H1 (cell line): ENCODE data around the gene ZDHHC20. TPM values are rescaled to one million over a fixed set of nuclear protein-coding genes. Genes with fewer than 3 reads are reported as not detected.

Experiments used
- CTCF ChIA-PET: fragments of 300-600 bp; sonication (Branson Sonifier 250); formaldehyde crosslinking; loops from one replicate; lab custom pipeline; 2021; ENCODE audit not compliant: partially characterized antibody; lab: Charles Lee
- POLR2A ChIA-PET: fragments of 300-600 bp; sonication (Branson Sonifier 250); formaldehyde crosslinking; loops from one replicate; lab custom pipeline; 2021; ENCODE audit warnings: inconsistent platforms; ENCODE audit not compliant: partially characterized antibody; lab: Charles Lee
- DNase-seq, 2 experiments: peaks; one replicate each; pipeline versions ENCODE4 v3.0.0 to v3.0.0-alpha.2; 2010 to 2022; ENCODE audit warnings: low spot score in 2 of 2, low read depth in 1 of 2, mixed read lengths in 1 of 2
- FAIRE-seq: peaks from 2 replicates; lab custom pipeline; 2011; peaks lifted over from hg19 to GRCh38; lab: Jason Lieb, UNC
- H2AFZ ChIP-seq: 2 replicates; pipeline ENCODE4 v1.8.1; 2012; ENCODE audit warnings: low read length, inconsistent platforms
- H2AK5ac ChIP-seq: 2 replicates; pipeline ENCODE4 v1.6.1; 2013; ENCODE audit warnings: low read depth, low read length
- H2BK120ac ChIP-seq: replicated peaks from 2 replicates; pipeline ENCODE3; 2013; ENCODE audit warnings: low read depth, low read length, inconsistent platforms
- H2BK12ac ChIP-seq: 2 replicates; pipeline ENCODE4 v1.6.1; 2013; ENCODE audit warnings: low read depth, low read length
- H2BK15ac ChIP-seq: 2 replicates; pipeline ENCODE4 v1.6.1; 2013; ENCODE audit warnings: low read length
- H2BK20ac ChIP-seq: 2 replicates; pipeline ENCODE4 v1.6.1; 2013; ENCODE audit warnings: low read length
- H2BK5ac ChIP-seq: 2 replicates; pipeline ENCODE4 v1.6.1; 2013; ENCODE audit warnings: low read depth, low read length
- H3K14ac ChIP-seq: 2 replicates; pipeline ENCODE4 v1.6.1; 2013; ENCODE audit warnings: inconsistent platforms; ENCODE audit not compliant: insufficient read length
- H3K18ac ChIP-seq: 2 replicates; pipeline ENCODE4 v1.6.1; 2013; ENCODE audit warnings: low read length; ENCODE audit errors: extremely low read depth
- H3K23ac ChIP-seq: 2 replicates; pipeline ENCODE4 v1.6.1; 2013; ENCODE audit warnings: inconsistent platforms; ENCODE audit not compliant: insufficient read length
- H3K23me2 ChIP-seq: 2 replicates; pipeline ENCODE4 v1.6.1; 2013; ENCODE audit warnings: low read depth, low read length
- H3K27ac ChIP-seq: 2 replicates; pipeline ENCODE4 v1.6.1; 2011; ENCODE audit warnings: low read depth, low read length, inconsistent platforms
- H3K27me3 ChIP-seq, 4 experiments: replicated peaks in 1 of 4; 1 replicate in 1 of 4; 2 replicates in 3 of 4; pipeline versions ENCODE4 v1.6.1 to v1.8.1; 2011 to 2013; ENCODE audit warnings: low read length in 3 of 4, mild to moderate bottlenecking in 3 of 4, inconsistent platforms in 2 of 4, mixed read lengths in 2 of 4, moderate library complexity in 1 of 4; ENCODE audit not compliant: control insufficient read depth in 3 of 4, insufficient read depth in 3 of 4; ENCODE audit errors: extremely low read depth in 1 of 4
- H3K36me3 ChIP-seq, 4 experiments: 2 replicates each; pipeline versions ENCODE4 v1.6.1 to v1.8.1; 2011 to 2013; ENCODE audit warnings: mild to moderate bottlenecking in 4 of 4, low read length in 3 of 4, moderate library complexity in 2 of 4, control low read depth in 1 of 4, inconsistent platforms in 1 of 4; ENCODE audit not compliant: insufficient read depth in 4 of 4, control insufficient read depth in 2 of 4
- H3K4ac ChIP-seq: replicated peaks from 2 replicates; pipeline ENCODE3; 2013; ENCODE audit warnings: low read length, low read depth, mixed read lengths, inconsistent platforms; ENCODE audit not compliant: insufficient read length
- H3K4me1 ChIP-seq, 4 experiments: replicated peaks in 1 of 4; 1 replicate in 1 of 4; 2 replicates in 3 of 4; pipeline versions ENCODE4 v1.6.1 to v1.8.1; 2011 to 2013; ENCODE audit warnings: low read length in 3 of 4, inconsistent platforms in 2 of 4, mixed read lengths in 1 of 4; ENCODE audit not compliant: insufficient read depth in 4 of 4, control insufficient read depth in 3 of 4
- H3K4me2 ChIP-seq, 2 experiments: 2 replicates each; pipeline versions ENCODE4 v1.6.1 to v1.8.1; 2011 to 2013; ENCODE audit warnings: low read depth in 2 of 2, low read length in 2 of 2, control low read depth in 1 of 2, inconsistent platforms in 1 of 2, mild to moderate bottlenecking in 1 of 2; ENCODE audit not compliant: insufficient read depth in 1 of 2
- H3K4me3 ChIP-seq, 4 experiments: fragments of 200-600, 300-600 bp in 1 of 4; sonication (generic), shearing (Covaris generic), sonication (Bioruptor Twin) in 1 of 4; 2 replicates each; pipeline versions ENCODE4 v1.5.1 to v1.8.1; 2011 to 2016; ENCODE audit warnings: low read length in 4 of 4, low read depth in 3 of 4, control low read depth in 2 of 4, inconsistent platforms in 2 of 4, mild to moderate bottlenecking in 2 of 4, mixed read lengths in 1 of 4, moderate library complexity in 1 of 4; ENCODE audit not compliant: insufficient read depth in 2 of 4; ENCODE audit errors: extremely low read depth in 1 of 4
- H3K56ac ChIP-seq: replicated peaks from 2 replicates; pipeline ENCODE3; 2013; ENCODE audit warnings: low read depth, mild to moderate bottlenecking, mixed read lengths, low read length, inconsistent platforms; ENCODE audit not compliant: insufficient read length
- H3K79me1 ChIP-seq: 2 replicates; pipeline ENCODE4 v1.6.1; 2013; ENCODE audit warnings: low read depth, low read length, control low read depth
- H3K79me2 ChIP-seq, 2 experiments: 2 replicates each; pipeline versions ENCODE4 v1.6.1 to v1.8.1; 2012 to 2013; ENCODE audit warnings: low read length in 2 of 2, mild to moderate bottlenecking in 2 of 2, inconsistent platforms in 1 of 2; ENCODE audit not compliant: insufficient read depth in 2 of 2, control insufficient read depth in 1 of 2
- H3K9ac ChIP-seq, 4 experiments: replicated peaks in 1 of 4; 1 replicate in 1 of 4; 2 replicates in 3 of 4; pipeline versions ENCODE4 v1.6.1 to v1.8.1; 2011 to 2013; ENCODE audit warnings: low read depth in 3 of 4, low read length in 3 of 4, control low read depth in 2 of 4, mild to moderate bottlenecking in 2 of 4, moderate library complexity in 2 of 4, inconsistent platforms in 1 of 4; ENCODE audit errors: extremely low read depth in 1 of 4
- H3K9me3 ChIP-seq, 2 experiments: 2 replicates each; pipeline versions ENCODE4 v1.6.1 to v1.8.1; 2012 to 2013; ENCODE audit warnings: mild to moderate bottlenecking in 2 of 2, moderate library complexity in 2 of 2, control low read depth in 1 of 2, inconsistent platforms in 1 of 2, low read depth in 1 of 2, low read length in 1 of 2, mixed read lengths in 1 of 2; ENCODE audit not compliant: insufficient read depth in 2 of 2
- H4K20me1 ChIP-seq, 2 experiments: replicated peaks in 1 of 2; 2 replicates each; pipeline versions ENCODE3 to v1.8.1; 2011 to 2013; ENCODE audit warnings: inconsistent platforms in 2 of 2, low read length in 2 of 2, mild to moderate bottlenecking in 1 of 2; ENCODE audit not compliant: insufficient read depth in 2 of 2, control insufficient read depth in 1 of 2
- H4K5ac ChIP-seq: 2 replicates; pipeline ENCODE4 v1.6.1; 2013; ENCODE audit warnings: low read length, low read depth, mixed read lengths, inconsistent platforms; ENCODE audit not compliant: insufficient read length
- H4K8ac ChIP-seq: 2 replicates; pipeline ENCODE4 v1.8.0; 2013; ENCODE audit warnings: mild to moderate bottlenecking, moderate library complexity, low read length, inconsistent platforms; ENCODE audit not compliant: insufficient read depth; ENCODE audit errors: extremely low read depth
- H4K91ac ChIP-seq: replicated peaks from 2 replicates; pipeline ENCODE3; 2013; ENCODE audit warnings: low read length, mixed read lengths, inconsistent platforms; ENCODE audit not compliant: insufficient read length
- KDM1A ChIP-seq: fragments of 200-600, 300-600 bp; sonication (generic); IDR thresholded peaks from 2 replicates; pipeline ENCODE4 v1.7.1; 2016; ENCODE audit warnings: mild to moderate bottlenecking, low read length, borderline replicate concordance
- WGBS, 2 experiments: shearing (Covaris generic) in 1 of 2; methylation state at CpG; one replicate each; pipeline versions ENCODE4 v1.1.6 to v1.1.7; 2013 to 2015; ENCODE audit warnings: low lambda C conversion rate in 2 of 2, mixed read lengths in 2 of 2, inconsistent platforms in 1 of 2, low coverage in 1 of 2, missing lambda C conversion rate in 1 of 2; ENCODE audit not compliant: insufficient replicate concordance in 2 of 2, insufficient coverage in 1 of 2, insufficient read length in 1 of 2; ENCODE audit errors: extremely low coverage in 1 of 2, missing lambda C conversion rate in 1 of 2; 5-methylcytosine and 5-hydroxymethylcytosine counted together
- polyA plus RNA-seq, 7 experiments: library from polyadenylated mRNA; depleted of rRNA in 3 of 7; stranded (reverse) in 5 of 7; unstranded in 2 of 7; fragments of >200 nt in 5 of 7; fragments of 200-250 nt in 2 of 7; gene quantifications; 1 replicate in 5 of 7; 2 replicates in 1 of 7; 4 replicates in 1 of 7; pipeline versions ENCODE4 v1.2.1 to v1.2.3, GENCODE V29; 2011 to 2013; ENCODE audit warnings: missing spikeins in 2 of 7, mixed read lengths in 2 of 7
- total RNA-seq: library from RNA; stranded (reverse); fragmentation: NEBNext Ultra II Directional; extraction: Animal tissue kit (Norgen Biotek cat#: 25700); gene quantifications from 2 replicates; pipeline ENCODE4 v1.2.1, GENCODE V29; 2021
- TF ChIP-seq, protein P1 (sequence below): IDR thresholded peaks from 2 replicates; pipeline ENCODE4 v1.6.1; 2012; ENCODE audit warnings: inconsistent platforms

ZDHHC20 gene
- total and polyA plus RNA-seq, 2 of the 8 experiments (the other 6 are each of a cell fraction or from before 2014, with no cell fraction given), result 16.4 to 89.0 TPM

DNA sequence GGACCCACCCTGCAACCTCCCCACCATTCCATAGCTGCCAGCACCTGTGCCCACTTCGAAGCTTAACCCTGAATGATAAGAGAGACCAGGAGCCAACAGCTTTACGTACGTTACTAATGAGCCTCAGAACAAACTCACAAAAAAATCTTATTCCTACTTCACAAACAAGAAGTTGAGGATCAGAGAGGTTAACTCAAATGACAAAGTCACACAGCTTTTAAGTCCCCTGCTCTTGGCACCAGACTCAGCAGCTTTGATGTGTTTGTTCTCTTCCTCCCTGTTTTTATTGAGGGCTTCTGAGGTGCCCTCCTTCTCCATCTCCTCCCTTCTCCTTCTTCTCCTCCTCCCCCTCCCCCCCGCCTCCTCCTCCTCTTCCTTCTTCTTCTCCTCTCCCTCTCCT is 115.4 kb downstream of the ZDHHC20 start:
- peaks cover 0 to 9% (median 6%) of the 10 kb centered on the region in 4 experiments; a peak in 6 of 7 replicates for H3K4me1 ChIP-seq
- H3K18ac ChIP-seq, result no peak overlapping the region
- no peak for DNase-seq
- H2BK120ac ChIP-seq, result no peak overlapping the region
- H4K5ac ChIP-seq, result no peak overlapping the region
- no peak for FAIRE-seq
- no peaks in the 10 kb centered on the region for H3K36me3 ChIP-seq
- H3K4me2 ChIP-seq, result no peak overlapping the region
- no peak overlapping the region for H4K8ac ChIP-seq
- ChIA-PET POLR2A (interaction anchor here (1.5 to 2.2 kb wide), 3 partner anchors 12 to 17 kb away, joined by 3 to 6 read pairs (median 4); no protein-coding TSS in a partner anchor), CTCF (interaction anchor here (0.6 to 1.7 kb wide), 5 partner anchors 32 to 166 kb away, joined by 3 to 5 read pairs (median 3); no protein-coding TSS in a partner anchor)
- H3K56ac ChIP-seq, result no peak overlapping the region
- no peak overlapping the region for H4K91ac ChIP-seq
- no peaks in the 10 kb centered on the region for H3K23me2 ChIP-seq
- H3K27ac ChIP-seq, result no peak overlapping the region
- H3K4ac ChIP-seq, result no peak overlapping the region
- H3K23ac ChIP-seq, result no peak overlapping the region
- H2BK15ac ChIP-seq, result no peak overlapping the region
- H3K79me2 ChIP-seq, result no peaks in the 10 kb centered on the region
- H2BK5ac ChIP-seq, result no peak overlapping the region
- no peaks in the 10 kb centered on the region for H4K20me1 ChIP-seq
- no peak overlapping the region for H3K4me3 ChIP-seq
- no peak overlapping the region for H2BK12ac ChIP-seq
- H3K14ac ChIP-seq, result no peak overlapping the region
- no peak overlapping the region for H2AFZ ChIP-seq
- no peaks in the 10 kb centered on the region for H3K79me1 ChIP-seq
- H3K9ac ChIP-seq, result no peak overlapping the region
- H3K27me3 ChIP-seq, result no peaks in the 10 kb centered on the region; a peak in 1 of 7 replicates
- WGBS, 2 experiments, result 60% methylated on average over 4 of the region's 4 CpGs; no CpG with 5 or more reads in 1 of the 2 experiments
- no peak overlapping the region for H2BK20ac ChIP-seq
- no peak overlapping the region for H2AK5ac ChIP-seq
- peak; percentile 75; the same call in 1 of the 2 replicates for TF ChIP-seq KDM1A
- TF ChIP-seq, protein P1, sequence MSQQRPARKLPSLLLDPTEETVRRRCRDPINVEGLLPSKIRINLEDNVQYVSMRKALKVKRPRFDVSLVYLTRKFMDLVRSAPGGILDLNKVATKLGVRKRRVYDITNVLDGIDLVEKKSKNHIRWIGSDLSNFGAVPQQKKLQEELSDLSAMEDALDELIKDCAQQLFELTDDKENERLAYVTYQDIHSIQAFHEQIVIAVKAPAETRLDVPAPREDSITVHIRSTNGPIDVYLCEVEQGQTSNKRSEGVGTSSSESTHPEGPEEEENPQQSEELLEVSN, result no peak
- no peaks in the 10 kb centered on the region for H3K9me3 ChIP-seq
